GM20431 (cell line): Measurements from ENCODE around the gene DTD1.

ENCODE experiments used
- in situ Hi-C: fragments of 300-500 bp; cut with MseI, MboI; formaldehyde crosslinking; loops from one replicate; pipeline ENCODE4 v1.15.0; 2020; ENCODE audit warnings: low sequenced_read_pairs; ENCODE audit not compliant: unreplicated experiment

Gene DTD1

DNA sequence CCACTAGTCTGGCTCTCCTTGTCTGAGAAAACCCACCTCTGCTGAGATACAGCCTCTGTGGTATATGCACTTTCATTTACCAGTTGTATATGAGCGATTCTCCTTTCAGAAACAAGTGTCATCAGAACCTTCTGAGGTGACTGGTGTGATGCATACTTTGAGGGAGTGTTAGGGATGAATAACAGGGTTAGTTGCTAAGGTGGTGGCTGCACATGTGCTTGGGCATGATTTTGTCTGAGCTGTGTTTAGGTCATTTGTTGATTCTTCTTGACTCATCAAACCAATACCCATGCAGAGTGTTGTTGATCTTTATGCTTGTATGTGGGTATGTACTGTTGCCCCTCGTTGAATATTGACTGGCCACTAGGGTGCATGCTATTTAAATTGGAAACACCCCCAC, 25.7 kb downstream of the DTD1 start:
- in situ Hi-C loops = no loop called here

DNA sequence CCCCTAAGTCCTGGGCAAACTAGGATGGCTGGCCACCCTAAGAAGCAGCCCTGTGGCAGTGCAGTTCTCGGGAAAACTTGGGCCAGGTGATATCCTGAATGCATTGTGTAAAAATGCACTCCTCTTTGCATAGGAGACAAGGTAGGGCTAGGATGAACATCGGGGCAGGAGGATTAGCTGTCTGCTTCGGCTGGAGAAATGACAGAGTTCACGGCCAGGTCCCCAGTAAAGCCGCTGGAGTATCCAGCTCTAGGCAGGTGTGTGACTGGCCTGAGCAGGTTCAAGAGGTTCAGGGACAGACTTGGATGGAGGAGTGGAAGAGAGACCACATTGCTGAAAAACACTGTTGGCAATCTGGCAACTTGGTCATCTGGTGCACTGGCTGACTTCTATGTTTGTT, 26.4 kb downstream of the DTD1 start:
- in situ Hi-C loops = no loop called here

DNA sequence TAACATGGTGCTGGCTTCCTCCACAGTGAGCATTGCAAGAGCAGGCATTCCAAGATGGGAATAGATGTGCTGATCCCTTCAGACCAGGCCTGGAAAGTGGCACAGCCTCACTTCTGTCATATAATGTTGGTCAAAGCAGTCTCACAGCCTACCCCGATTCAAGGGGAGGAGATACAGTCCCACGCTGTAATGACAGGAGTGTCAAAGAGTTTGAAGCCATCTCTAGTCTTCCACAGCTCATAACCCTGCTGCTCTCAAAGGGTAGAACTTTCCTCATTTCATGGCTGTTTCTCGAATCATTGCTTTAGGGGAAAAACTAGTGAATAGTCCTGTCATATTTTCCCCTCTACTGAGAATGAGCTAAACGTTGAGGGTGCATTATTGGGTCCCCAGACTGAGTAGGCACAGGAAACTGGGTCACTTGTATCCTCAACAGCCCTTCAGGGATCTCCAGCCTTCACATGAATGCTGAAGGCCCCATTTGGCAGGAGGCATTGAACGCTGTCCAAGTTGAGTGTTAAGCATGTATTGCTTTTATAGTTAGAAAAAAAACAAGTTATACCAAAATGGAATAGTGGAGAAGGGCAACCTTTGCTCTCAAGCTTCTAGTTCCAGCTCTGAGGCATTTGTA, 27.3 kb downstream of the DTD1 start:
- in situ Hi-C loops = no loop called here

DNA sequence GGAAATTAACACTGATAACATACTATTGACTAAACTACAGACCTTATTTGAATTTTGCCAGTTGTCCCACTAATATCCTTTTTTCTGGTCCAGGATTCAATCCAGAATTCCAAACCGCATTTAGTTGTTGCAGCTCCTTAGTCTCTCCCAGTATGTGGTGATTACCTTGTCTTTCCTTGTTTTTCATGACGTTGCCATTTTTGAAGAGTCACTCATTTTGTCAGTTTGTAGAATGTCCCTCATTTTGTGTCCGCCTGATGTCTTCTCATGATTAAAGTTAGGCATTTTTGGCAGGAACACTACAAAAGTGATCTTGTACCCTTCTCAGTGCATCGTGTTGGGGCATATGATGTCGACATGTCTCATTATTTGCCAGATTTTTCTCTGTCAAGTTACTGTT, 33.1 kb downstream of the DTD1 start:
- in situ Hi-C loops = no loop called here

DNA sequence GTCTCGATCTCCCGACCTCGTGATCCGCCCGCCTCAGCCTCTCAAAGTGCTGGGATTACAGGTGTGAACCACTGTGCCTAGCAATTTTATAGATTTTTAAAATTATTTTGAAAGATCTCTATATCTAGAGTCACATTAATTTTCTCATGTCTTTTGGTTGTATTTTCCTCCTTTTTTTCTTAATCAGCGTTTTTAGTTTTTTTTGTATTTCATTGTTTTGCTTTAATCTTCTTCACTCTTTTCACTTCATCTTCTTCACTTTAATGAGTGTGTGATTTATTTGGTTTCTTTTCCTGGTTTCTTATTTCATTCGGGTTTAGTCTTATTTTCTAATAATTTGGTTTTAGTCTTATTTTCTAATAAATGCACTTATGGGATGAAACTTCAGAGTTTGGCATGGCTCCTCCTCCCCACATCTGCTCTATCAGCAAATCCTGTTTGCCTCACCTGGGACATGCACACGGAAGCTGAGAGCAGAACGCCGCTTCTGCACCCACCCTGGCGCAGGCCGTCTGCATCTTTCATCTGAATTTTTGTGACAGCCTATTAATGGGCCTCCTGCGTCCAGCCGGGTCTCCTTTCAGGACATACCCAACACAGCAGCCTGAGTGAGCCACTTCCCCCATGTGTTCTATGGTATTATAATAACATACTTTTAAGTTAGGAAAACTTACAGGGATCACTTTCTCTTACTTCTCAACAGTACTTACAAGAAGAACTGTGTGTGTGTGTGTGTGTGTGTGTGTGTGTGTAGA, 35.5 kb downstream of the DTD1 start:
- in situ Hi-C loops = no loop called here

DNA sequence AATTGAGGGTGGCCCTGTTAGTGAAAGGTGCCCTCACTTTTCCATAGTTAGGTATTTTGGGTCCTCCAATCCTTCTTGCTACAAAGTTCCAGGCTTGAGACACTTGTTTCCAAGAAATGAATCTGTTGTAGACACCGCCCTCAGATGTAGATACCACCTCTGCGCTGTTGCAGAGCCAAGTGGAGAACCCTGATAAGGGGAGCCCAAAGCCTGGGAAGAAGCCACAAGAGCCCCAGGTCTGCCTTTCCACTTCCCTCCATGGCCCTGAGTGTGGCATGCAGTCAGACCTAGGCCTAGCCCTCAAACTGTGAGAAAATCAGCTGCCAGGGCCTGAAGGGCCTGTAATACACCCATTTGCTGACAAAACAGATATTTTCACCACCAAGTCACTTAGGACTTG, 37.1 kb downstream of the DTD1 start:
- in situ Hi-C loops = loop anchor here (25.0 kb wide), 1 partner anchor 437 kb away; no protein-coding TSS in a partner anchor

DNA sequence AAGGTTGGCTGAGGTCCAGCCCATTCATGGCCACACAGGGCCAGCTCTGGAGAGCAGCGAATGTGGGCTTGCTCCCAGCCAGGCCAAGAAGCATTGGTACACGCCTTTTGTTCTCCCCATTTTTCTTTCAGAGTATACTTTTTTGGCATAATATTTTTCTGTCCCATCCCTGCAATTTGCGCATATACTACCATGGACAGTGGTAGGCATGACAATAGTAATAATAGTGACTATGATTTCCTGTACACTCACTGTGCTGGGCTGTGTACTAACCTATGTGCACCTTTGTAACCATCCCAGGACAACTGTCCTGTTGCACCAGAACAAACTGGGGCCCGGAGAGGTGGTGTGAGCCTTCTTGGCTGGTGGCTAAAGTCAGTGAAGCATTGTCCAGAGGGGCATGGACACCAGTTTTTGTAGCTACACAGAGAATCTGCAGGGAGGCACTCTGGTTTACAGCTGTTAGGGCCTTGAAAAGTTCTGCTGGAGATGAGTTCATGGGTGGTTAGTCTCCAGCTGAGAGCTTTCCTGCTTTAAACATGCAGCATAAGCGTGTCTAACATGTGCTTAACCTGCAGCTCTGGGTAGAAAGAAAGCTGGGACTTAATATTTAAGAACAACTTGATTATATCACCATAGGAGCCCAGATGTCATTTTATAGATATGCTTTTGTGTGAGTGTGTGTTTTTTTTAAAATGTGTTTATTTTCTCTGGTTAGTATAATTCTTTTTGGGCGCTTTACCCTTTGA, 38.2 kb downstream of the DTD1 start:
- in situ Hi-C loops = loop anchor here (25.0 kb wide), 1 partner anchor 436 kb away; no protein-coding TSS in a partner anchor

DNA sequence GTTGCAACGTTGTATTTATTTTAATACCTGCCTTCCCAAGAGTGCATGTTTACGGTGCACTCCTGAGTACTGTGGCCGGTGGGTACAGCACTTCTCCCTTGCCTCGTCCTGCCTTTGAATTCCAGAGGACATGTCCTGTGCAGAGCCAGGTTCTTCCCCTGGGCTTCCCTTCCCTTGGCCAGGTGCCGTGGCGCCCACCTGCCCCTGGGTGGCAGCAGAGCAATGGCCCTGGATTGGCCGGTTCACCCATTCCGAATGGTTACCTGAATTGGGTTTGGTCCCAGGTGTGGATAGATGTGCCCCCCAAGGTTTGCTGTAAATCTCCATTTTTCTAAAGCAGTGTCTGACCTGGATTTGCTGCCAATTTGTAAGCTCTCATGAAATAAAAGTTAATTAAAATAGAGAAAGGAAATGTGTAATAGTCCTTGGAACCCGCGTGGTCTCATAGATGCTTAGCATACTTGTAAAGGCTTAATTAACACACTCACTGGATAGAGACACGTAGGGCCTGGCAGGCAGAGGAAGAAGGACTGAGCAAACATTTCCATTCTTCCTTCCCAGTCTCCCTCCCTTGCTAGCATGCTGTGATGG, 40.6 kb downstream of the DTD1 start:
- in situ Hi-C loops = loop anchor here (25.0 kb wide), 1 partner anchor 434 kb away; no protein-coding TSS in a partner anchor

DNA sequence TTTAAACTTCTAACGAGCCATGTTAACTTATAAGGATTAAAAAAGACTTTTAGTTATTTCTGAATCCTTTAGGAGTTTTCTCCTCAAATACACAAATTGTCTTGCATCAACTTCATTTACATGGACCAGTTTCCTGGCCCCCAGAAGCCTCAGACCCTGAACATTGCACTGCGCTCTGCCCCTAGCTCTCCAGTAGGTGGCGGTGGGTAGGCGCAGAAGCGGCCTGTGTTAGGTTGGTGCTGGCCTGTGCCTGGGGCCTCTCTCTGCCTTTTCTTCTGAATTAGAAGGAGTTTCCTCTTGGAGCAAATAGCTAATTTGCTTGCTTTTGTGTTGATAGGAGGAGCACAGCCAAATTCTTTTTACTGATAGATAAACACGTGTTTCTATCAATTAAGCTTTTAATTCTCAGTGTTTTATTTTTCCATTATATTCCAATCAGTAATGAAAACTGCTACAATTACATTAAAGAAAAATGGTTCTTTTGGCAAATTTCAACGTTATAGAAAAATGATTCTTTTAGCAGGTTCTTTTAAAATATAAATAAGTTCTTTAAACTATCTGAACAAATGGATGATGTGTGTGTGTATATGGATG, 44.4 kb downstream of the DTD1 start:
- in situ Hi-C loops = loop anchor here (25.0 kb wide), 1 partner anchor 430 kb away; no protein-coding TSS in a partner anchor

DNA sequence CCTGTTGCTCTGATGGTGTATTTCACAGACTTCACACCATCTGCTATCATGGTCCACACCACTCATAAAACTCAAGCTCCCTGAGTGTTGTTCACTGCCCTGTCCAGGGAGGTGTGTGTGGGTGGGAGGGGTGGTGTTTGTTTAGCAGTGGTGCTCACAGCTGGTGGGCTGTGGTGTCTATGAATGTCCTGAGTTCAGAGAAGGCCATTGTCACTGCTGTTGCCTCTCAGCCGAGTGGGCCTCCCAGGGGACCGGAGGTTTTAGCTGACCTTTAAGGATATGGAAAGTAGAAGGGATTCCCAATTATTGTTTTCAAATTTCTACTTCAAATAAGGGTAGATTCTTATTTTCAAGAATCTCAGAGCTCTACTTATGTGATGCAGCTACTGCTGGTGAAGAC, 45.6 kb downstream of the DTD1 start:
- in situ Hi-C loops = loop anchor here (25.0 kb wide), 1 partner anchor 429 kb away; no protein-coding TSS in a partner anchor

DNA sequence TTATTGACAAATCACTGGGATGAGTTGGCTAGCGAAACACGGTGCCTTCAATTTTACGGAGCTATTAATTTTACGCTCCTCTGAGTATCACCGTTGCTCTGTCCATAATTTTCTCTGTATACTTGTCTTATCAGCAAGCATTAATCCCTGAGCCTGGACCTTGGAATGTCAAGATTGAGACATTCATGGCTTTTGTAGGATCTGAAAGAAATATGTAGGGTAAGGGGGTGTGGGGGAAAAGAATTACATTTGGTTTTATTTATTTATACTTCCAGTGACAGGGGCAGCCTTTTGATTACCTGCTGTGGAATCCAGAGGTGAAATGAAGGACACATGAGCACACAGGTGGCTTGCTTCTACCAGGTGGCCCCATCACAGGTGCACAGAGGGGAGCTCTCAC, 46.6 kb downstream of the DTD1 start:
- in situ Hi-C loops = loop anchor here (25.0 kb wide), 1 partner anchor 428 kb away; no protein-coding TSS in a partner anchor

DNA sequence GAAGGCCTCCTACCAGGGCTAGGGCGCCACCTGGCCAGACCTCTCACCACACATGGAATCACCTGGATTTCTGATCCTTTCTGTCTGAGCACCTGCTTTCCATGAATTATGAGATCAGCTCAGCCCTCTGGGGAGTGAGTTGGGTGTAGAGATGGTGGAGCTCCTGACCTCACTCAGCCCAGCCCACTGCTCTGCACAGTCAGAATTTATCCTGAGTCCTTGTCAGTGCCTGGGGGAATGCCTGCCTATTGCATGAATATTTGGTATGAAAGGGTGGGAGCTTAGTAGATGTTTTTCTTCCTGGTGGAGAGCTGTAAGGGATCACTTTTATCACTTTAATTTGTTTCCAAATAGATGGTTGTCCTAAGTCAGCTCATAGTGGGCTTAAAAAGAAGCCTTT, 47.5 kb downstream of the DTD1 start:
- in situ Hi-C loops = loop anchor here (25.0 kb wide), 1 partner anchor 427 kb away; no protein-coding TSS in a partner anchor

DNA sequence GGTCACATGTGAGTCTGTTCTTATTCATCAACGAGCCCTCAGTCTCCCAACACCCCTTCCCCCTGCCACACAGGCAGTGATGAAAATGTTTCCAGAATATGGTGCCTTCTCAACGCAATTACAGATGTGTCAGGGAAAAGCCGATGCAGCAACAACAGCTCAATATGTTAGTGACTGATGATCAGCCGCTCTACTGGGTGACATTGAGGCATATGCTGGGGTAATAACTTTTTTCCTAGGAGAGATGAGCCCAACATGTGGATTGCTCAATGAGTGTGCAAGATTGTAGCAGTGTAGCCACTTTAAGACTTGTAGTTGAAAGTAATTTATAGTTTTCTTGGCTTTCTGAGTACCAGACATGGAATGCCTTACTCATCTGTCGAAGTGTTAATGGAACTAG, 49.4 kb downstream of the DTD1 start:
- in situ Hi-C loops = loop anchor here (25.0 kb wide), 1 partner anchor 425 kb away; no protein-coding TSS in a partner anchor

DNA sequence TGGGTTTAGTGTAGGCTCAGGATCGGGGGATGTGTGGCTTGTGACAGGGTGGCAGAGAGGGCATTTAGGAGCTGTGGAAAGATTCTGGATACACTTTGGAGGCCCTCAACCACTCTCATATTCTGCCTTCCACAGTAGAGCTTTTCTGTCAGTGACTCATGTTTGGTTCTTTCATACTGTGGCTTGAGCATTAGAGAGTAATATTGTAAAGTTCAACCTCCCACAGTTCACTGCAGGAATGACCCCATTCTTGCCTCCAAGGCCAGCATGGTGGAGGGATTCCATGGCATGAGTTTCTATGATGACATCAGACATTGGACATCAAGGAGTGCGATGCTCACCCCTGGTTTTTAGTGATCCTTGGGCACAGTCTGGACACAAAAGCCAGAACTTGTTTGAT, 50.9 kb downstream of the DTD1 start:
- in situ Hi-C loops = loop anchor here (25.0 kb wide), 1 partner anchor 424 kb away; no protein-coding TSS in a partner anchor

DNA sequence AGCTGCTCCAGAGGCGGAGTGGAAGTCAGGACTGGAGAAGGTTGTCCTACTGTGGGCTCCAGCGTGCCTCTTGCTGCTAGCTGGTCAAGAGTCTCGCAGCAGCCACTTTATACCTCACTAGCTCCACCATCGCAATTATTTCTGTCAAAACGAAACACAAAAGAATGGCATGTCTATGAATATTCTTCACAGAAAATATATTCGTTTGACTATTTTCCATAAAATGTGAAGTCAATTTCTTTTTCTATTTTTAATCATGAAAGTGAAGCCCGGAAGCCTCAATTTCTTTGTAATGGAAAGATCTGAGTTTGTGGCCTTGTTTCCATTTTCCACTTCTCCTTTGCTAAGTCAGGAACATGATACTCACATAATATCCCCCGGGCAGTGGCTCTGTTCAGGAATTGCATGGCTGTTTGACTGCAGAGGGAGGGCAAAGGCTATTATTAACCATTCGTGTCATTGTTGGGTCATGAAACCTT, 51.7 kb downstream of the DTD1 start:
- in situ Hi-C loops = loop anchor here (25.0 kb wide), 1 partner anchor 423 kb away; no protein-coding TSS in a partner anchor

DNA sequence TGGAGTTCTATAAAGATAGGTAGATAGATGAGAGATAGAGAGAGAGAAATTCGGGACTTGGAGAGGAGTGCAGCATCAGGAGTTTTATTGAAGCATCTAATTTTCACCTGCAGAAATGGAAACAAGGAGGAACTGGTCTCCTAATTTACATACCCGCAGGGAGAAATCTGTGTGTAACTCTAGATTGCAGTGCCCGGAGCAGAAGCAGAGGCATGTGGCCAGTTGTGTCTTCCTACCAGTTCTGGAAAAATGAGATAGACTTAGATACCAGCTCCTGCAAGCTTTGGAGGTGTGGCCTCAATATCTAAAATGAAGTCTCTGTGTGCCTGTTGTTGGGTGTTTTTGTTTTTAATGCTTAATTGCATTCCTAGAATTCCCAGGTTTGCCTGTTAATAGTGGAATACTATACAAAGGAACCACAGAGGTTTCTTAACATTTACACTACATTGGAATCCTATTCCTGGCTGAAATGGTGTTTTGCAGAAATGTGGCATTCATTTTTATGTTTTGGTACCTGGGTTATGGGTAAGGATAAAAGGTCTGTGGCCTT, 57.4 kb downstream of the DTD1 start:
- in situ Hi-C loops = loop anchor here (25.0 kb wide), 1 partner anchor 417 kb away; no protein-coding TSS in a partner anchor

DNA sequence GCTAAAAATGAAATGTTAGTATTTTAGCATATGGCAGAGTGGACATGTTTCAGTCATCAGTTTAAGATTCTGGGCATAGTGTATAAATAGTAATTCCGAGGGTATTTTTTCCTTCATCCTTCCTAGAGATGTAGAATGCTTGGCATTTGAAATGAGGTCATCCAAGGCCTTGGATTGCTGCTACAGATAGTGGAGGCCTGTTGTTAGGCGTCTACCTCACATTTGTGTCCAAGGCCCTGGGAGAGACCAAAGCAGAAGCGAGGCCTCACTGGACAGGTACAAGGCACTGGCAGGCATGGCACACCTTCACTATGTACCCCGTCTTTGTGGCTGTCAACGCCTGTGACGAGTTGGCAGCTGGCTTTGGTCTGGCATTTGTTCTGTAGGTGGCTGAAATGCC, 58.0 kb downstream of the DTD1 start:
- in situ Hi-C loops = loop anchor here (25.0 kb wide), 1 partner anchor 416 kb away; no protein-coding TSS in a partner anchor

DNA sequence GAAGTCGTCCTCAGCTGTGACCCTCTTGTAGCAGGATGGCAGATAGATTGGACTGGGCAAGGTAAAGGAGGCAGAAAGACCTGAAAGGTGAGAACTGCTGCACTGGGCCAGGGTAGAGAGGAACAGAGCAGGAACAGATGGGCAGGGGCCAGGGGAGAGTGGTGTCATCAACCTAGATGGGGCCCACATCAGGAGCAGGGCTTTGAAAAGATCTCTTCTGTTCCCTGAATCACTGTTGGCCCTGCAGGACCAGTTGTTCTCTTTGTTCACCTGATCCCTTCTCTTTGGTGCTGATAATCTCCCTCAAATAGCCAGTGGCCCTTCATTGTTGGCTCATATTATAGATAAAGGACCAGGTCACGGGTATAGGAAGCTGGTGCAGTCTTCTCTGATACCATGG, 59.9 kb downstream of the DTD1 start:
- in situ Hi-C loops = loop anchor here (25.0 kb wide), 1 partner anchor 415 kb away; no protein-coding TSS in a partner anchor

DNA sequence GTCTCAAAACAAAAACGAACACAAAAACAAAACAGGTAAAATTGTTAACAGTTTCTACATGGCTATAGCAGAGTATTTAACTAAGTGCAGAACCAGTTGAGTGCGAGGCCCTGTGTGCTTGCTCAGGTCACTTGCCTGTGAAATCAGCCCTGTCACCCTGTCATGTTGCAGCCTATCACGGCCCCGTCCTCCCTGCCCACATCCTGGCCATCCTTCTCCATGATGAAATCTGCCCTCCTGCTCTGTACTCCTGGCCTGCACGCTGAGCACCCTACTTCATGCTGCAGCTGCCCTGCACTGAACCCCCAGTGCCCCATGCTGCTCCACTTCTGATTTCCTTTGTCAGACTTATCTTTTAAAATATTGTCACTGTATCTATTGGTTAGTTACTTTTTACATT, 62.4 kb downstream of the DTD1 start:
- in situ Hi-C loops = no loop called here
